ENCODE data around the gene PADI2.

- TF ChIP-seq RFX5 (IDR thresholded peaks at IDR 0.05; ENCODE audit: borderline replicate concordance, low read depth, low read length) (no peak), EZH2 (IDR thresholded peaks at IDR 0.05; ENCODE audit: low read depth, low read length, severe bottlenecking) (no peak), KDM1A (IDR thresholded peaks at IDR 0.05; ENCODE audit: borderline replicate concordance, low read length) (no peak), ZNF274 (IDR thresholded peaks at IDR 0.05; ENCODE audit: borderline replicate concordance, extremely low read depth, low read length) (no peak)
- TF ChIP-seq, protein P1, sequence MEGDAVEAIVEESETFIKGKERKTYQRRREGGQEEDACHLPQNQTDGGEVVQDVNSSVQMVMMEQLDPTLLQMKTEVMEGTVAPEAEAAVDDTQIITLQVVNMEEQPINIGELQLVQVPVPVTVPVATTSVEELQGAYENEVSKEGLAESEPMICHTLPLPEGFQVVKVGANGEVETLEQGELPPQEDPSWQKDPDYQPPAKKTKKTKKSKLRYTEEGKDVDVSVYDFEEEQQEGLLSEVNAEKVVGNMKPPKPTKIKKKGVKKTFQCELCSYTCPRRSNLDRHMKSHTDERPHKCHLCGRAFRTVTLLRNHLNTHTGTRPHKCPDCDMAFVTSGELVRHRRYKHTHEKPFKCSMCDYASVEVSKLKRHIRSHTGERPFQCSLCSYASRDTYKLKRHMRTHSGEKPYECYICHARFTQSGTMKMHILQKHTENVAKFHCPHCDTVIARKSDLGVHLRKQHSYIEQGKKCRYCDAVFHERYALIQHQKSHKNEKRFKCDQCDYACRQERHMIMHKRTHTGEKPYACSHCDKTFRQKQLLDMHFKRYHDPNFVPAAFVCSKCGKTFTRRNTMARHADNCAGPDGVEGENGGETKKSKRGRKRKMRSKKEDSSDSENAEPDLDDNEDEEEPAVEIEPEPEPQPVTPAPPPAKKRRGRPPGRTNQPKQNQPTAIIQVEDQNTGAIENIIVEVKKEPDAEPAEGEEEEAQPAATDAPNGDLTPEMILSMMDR (IDR thresholded peaks at IDR 0.05; ENCODE audit: control extremely low read depth in 1 of 3, insufficient read depth in 1 of 3, low read depth in 1 of 3, low read length in 3 of 3) = no peak
These were observed 50.5 kb downstream of the PADI2 start for GRCh38 chr1:17068789-17069188.
